ENCODE data around the gene LEMD1. TPM values are rescaled to one million over a fixed set of nuclear protein-coding genes. Genes with fewer than 3 reads are reported as not detected.

The LEMD1 gene
- total and polyA plus RNA-seq, 8 donors, result 0.28 to 0.32 TPM; not detected in 6

DNA sequence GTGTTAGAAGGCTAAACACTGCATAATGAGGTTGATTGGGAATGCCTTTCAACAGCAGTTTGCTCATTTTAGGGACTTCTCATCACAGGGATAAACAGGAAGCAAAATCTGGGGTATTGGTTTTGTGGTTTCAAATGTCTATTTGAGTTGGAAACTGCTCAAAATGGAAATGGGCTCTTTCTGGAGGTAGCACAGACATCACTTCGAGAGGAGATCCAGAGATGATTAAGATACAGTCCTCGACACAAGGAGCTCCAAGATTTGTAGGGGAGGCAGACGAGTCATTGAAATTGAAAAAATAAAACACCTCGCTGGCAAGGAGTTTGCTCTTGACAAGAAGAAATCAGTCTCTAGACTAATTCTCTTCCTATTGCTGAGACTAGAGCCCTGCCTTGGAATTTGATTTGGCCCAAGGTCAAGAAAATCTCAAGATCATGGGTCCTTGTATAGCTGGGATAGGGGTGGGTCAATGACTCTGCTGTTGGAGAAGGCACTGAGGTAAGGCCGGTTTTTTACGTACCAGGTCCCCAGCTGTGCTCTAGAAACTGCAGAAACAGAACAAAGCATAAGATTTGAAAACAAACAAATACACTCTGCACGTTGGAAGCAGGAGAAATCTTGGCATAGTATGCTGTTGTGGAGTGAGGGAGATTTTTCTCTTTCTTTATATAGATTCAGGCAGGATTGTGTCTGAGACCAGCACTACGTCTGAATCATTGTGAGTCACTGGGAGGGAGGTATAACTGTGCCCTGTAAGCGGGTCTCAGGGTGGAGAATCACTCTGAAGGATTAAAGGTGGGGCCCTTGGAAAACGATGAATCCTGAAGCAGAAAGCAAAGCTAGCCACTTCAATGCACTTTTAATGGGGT, 47.4 kb downstream of the LEMD1 start:
- Histone ChIP-seq H3K36me3 (no peaks in the 10 kb centered on the region), H3K27ac (peak overlapping the region in 1 of 4 donors; percentile 9), H3K9me3 (no peaks in the 10 kb centered on the region), H3K4me1 (peaks cover 25 to 56% (median 48%) of the 10 kb centered on the region in 3 donors), H3K4me3 (no peak overlapping the region), H3K27me3 (no peaks in the 10 kb centered on the region)
- intact Hi-C loops (cut with DNase I), result no loop called here
- DNase-seq (no peak), FAIRE-seq (no peak), ATAC-seq (no peak)
- 41 to 44% methylated on average over 10 of the region's 10 CpGs for WGBS, 2 donors
- no peak for TF ChIP-seq CTCF (IDR thresholded peaks at IDR 0.05)

DNA sequence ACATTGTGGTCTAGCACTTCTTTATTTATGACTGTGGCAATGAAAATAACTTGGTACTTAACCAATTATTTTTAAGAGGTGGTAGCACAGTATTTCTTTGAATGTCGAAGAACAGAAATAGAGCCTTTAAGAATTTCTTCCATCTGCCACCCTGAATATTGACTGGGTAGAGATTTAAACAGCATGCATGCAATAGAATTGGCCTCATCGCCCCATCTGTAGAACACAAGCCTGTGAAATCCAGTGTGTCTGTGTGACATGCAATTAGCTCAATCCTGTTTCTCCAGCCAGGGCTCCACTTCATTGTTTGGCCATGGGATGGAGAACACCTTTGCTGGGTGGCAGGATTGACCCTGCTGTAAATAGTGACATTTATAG, 48.1 kb downstream of the LEMD1 start:
- TF ChIP-seq CTCF (IDR thresholded peaks at IDR 0.05), result no peak

GRCh38 chr1:205373022-205373797, 48.6 kb downstream of the LEMD1 start:
- Histone ChIP-seq H3K27me3 (no peaks in the 10 kb centered on the region), H3K36me3 (no peaks in the 10 kb centered on the region), H3K4me1 (peaks cover 25 to 58% (median 50%) of the 10 kb centered on the region in 3 donors), H3K4me3 (no peak overlapping the region), H3K9me3 (no peaks in the 10 kb centered on the region), H3K27ac (peak overlapping the region in 1 of 4 donors; percentile 44)
- 51 to 56% methylated on average over 9 of the region's 9 CpGs for WGBS, 2 donors
- no peak for TF ChIP-seq CTCF (IDR thresholded peaks at IDR 0.05)
- DNase-seq (no peak), FAIRE-seq (no peak), ATAC-seq (no peak)
- intact Hi-C loops (cut with DNase I), result no loop called here

More for the DNA sequence above, 48.1 kb downstream of the LEMD1 start:
- 91 to 94% methylated on average over 2 of the region's 2 CpGs for WGBS, 2 donors
- no peak for ATAC-seq
- intact Hi-C loops (cut with DNase I), result no loop called here
- Histone ChIP-seq H3K27me3 (no peaks in the 10 kb centered on the region), H3K36me3 (no peaks in the 10 kb centered on the region), H3K4me3 (no peak overlapping the region), H3K4me1 (peaks cover 25 to 58% (median 50%) of the 10 kb centered on the region in 3 donors), H3K27ac (peak overlapping the region in 1 of 4 donors; percentile 9), H3K9me3 (no peaks in the 10 kb centered on the region)
- no peak for FAIRE-seq
- no peak for DNase-seq

- FAIRE-seq (no peak), DNase-seq (no peak), ATAC-seq (peak in 1 of 4 donors; percentile 32)
- no peaks in the 10 kb centered on the region for H3K36me3 ChIP-seq
- no peaks in the 10 kb centered on the region for H3K9me3 ChIP-seq
- no peak for TF ChIP-seq CTCF (IDR thresholded peaks at IDR 0.05)
- intact Hi-C loops (cut with DNase I), result no loop called here
- no peaks in the 10 kb centered on the region for H3K27me3 ChIP-seq
- no peak overlapping the region for H3K4me3 ChIP-seq
- H3K27ac ChIP-seq, result peak overlapping the region in 1 of 4 donors; percentile 44
- 45 to 52% methylated on average over 11 of the region's 11 CpGs for WGBS, 2 donors
- peaks cover 25 to 58% (median 55%) of the 10 kb centered on the region in 3 donors for H3K4me1 ChIP-seq
Measured at GRCh38 chr1:205371871-205372660, 49.8 kb downstream of the LEMD1 start.

All from pancreas (tissue), 10 donors.